Colonic mucosa (tissue), 4 donors: Measurements from ENCODE around the gene SRSF10. TPM values are rescaled to one million over a fixed set of nuclear protein-coding genes. Genes with fewer than 3 reads are reported as not detected.

ENCODE experiments used
- DNase-seq: peaks from one replicate; pipeline ENCODE4 v3.0.0-alpha.2; 2020
- H3K27ac ChIP-seq: fragments of 200-600 bp; one replicate; pipeline ENCODE4 v1.8.0; 2021
- H3K27me3 ChIP-seq: fragments of 200-600 bp; one replicate; pipeline ENCODE4 v1.8.0; 2021
- H3K36me3 ChIP-seq: fragments of 200-600 bp; one replicate; pipeline ENCODE4 v1.8.0; 2021
- H3K4me1 ChIP-seq: fragments of 200-600 bp; one replicate; pipeline ENCODE4 v1.8.0; 2021; ENCODE audit warnings: mild to moderate bottlenecking
- H3K4me3 ChIP-seq: fragments of 200-600 bp; one replicate; pipeline ENCODE4 v1.8.0; 2021
- H3K9ac ChIP-seq, 2 donors: one replicate each; pipeline ENCODE4 v1.7.0; 2013; ENCODE audit warnings: control low read depth in 2 of 2, low read depth in 2 of 2, low read length in 2 of 2
- H3K9me3 ChIP-seq: fragments of 200-600 bp; one replicate; pipeline ENCODE4 v1.8.0; 2021
- CTCF ChIP-seq: fragments of 200-600 bp; IDR thresholded peaks from one replicate; pipeline ENCODE4 v1.8.0; 2022; ENCODE audit warnings: antibody characterized with exemption, mild to moderate bottlenecking
- intact Hi-C: fragments of 100-400 bp; cut with DNase I; formaldehyde crosslinking; loops from one replicate; pipeline ENCODE4 v1.14.1; 2022
- total RNA-seq, 2 donors: library from RNA; stranded (reverse); fragmentation: NEBNext Ultra II Directional in 1 of 2; extraction: Animal tissue kit (Norgen Biotek cat#: 25700) in 1 of 2; gene quantifications; one replicate each; pipeline ENCODE4 v1.2.1, GENCODE V29; 2021
- donor health status: healthy.
- donor health status: DM: no; HTN: no; CAD: no.
- donor health status: DM: no; HTN: no; CAD: no.

The SRSF10 gene
- total RNA-seq, 2 donors from 2014 or later = 76.8 to 115 TPM

DNA sequence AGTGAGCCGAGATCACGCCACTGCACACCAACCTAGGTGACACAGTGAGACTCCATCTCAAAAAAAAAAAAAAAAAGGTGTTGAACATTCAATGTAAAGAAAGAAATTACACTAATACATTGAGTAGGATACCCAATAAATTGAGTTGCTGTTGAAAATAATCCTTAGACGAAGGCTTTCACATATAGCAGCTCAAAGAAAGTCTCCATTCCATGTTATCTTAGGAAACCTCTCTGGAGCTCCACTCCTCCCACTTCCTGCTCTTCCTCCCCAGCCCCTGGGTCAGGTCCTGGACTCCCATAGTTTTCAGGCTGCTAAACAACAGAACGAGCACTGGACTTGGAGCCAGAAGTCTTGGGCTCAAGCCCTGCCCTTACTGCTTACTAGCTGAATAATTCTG, 51.3 kb downstream of the SRSF10 start:
- intact Hi-C loops = no loop called here
- no peaks in the 10 kb centered on the region for H3K27me3 ChIP-seq
- no peaks in the 10 kb centered on the region for H3K4me1 ChIP-seq
- no peak overlapping the region for H3K27ac ChIP-seq
- DNase-seq = no peak
- no peaks in the 10 kb centered on the region for H3K36me3 ChIP-seq
- H3K9ac ChIP-seq = no peak overlapping the region
- no peaks in the 10 kb centered on the region for H3K9me3 ChIP-seq
- no peak for TF ChIP-seq CTCF
- no peak overlapping the region for H3K4me3 ChIP-seq

DNA sequence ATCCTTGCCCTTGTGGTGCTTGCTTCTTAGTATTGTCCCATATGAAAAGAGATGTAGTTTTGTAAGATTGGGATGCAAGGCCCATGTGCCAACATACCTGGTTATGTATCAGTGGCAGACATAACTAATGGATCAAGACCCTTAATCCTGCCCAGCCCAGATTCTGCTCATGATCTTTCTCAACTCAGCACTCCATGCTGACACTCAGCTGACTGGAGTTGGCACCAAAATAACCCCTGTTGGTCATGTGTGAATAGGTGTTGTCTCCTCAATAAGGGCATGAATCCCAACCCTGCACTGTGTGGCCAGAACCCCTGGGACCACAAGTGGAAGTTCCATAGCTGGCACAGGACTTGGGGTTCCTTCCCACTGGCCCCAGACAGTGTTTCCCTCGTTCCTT, 53.0 kb downstream of the SRSF10 start:
- no peaks in the 10 kb centered on the region for H3K9me3 ChIP-seq
- no peak for DNase-seq
- no peak for TF ChIP-seq CTCF
- H3K27ac ChIP-seq = no peak overlapping the region
- H3K36me3 ChIP-seq = no peaks in the 10 kb centered on the region
- intact Hi-C loops = no loop called here
- no peaks in the 10 kb centered on the region for H3K4me1 ChIP-seq
- no peak overlapping the region for H3K9ac ChIP-seq
- no peaks in the 10 kb centered on the region for H3K27me3 ChIP-seq
- H3K4me3 ChIP-seq = no peak overlapping the region

- no peak for TF ChIP-seq CTCF
- Histone ChIP-seq H3K4me1 (peaks cover 5% of the 10 kb centered on the region), H3K4me3 (no peak overlapping the region), H3K9ac (no peak overlapping the region), H3K27me3 (no peaks in the 10 kb centered on the region), H3K27ac (no peak overlapping the region), H3K36me3 (no peaks in the 10 kb centered on the region), H3K9me3 (no peaks in the 10 kb centered on the region)
- intact Hi-C loops = no loop called here
- DNase-seq = no peak
Measured at GRCh38 chr1:23925279-23925678, 54.8 kb downstream of the SRSF10 start.

- no peak for DNase-seq
- intact Hi-C loops = no loop called here
- H3K4me3 ChIP-seq = no peak overlapping the region
- TF ChIP-seq CTCF = no peak
- H3K27me3 ChIP-seq = no peaks in the 10 kb centered on the region
- H3K36me3 ChIP-seq = no peaks in the 10 kb centered on the region
- no peak overlapping the region for H3K9ac ChIP-seq
- H3K27ac ChIP-seq = no peak overlapping the region
- H3K4me1 ChIP-seq = peaks cover 5% of the 10 kb centered on the region
- no peaks in the 10 kb centered on the region for H3K9me3 ChIP-seq
Measured at GRCh38 chr1:23924601-23925000, 55.5 kb downstream of the SRSF10 start.

DNA sequence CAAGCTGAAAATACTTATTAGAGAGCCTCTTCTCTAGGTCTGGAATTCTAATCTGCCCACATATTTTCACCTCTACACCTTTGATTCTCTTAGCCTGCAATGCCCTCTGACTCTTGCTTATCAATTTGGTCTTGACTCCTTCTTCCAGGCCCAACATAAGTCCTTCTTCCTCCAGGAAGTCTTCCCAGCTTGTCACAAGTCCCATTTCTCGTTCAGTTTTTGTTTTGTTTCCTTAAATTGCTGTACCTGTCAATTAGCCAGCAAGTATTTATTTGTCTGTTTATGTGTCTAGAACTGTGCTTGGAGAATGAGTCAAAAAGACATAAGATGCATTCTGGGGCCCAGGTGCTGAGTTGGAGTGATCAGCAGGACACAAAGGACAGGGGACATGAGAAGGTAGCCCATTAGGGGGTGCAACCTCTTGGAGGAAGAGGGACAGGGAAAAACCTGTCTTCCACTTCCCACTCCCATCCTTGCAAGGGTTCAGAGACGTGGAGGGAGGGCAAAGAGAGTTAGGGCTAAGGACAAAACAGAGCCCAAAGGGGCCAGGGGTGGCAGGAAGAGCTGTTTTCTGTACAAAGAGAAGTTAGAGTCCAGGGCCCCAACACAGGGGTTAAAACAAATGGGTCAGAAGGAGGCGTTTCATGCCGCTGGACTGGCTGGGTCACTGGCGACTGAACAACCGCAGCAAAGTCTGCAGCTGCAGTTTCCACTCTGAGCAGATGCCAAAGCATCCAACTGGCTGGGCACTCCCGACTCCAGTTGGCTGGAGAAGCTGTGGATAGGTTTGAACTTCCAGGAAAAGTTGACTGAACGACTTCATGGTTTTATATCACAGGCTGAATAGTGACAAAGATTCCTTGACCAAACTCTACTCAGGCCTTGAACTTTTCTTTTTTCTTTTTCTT, 56.3 kb downstream of the SRSF10 start:
- DNase-seq = no peak
- intact Hi-C loops = no loop called here
- no peak overlapping the region for H3K27ac ChIP-seq

More for the DNA sequence above, 56.3 kb downstream of the SRSF10 start:
- Histone ChIP-seq H3K27me3 (no peaks in the 10 kb centered on the region), H3K9ac (no peak overlapping the region), H3K4me3 (no peak overlapping the region), H3K36me3 (no peaks in the 10 kb centered on the region), H3K4me1 (peaks cover 5% of the 10 kb centered on the region), H3K9me3 (no peaks in the 10 kb centered on the region)
- TF ChIP-seq CTCF = no peak
